K562 (cell line): ENCODE results near the gene MLIP. TPM values are rescaled to one million over a fixed set of nuclear protein-coding genes. Genes with fewer than 3 reads are reported as not detected.

Experiments
- ATAC-seq: fragments of 200-7000 bp; cut with Tn5 transposase; 3 replicates; pipeline ENCODE4 v1.9.1; 2020; ENCODE audit warnings: moderate library complexity
- BruUV-seq: library from RNA; stranded (reverse); fragments of 400-500 nt; replicated peaks from 2 replicates; lab custom pipeline; 2021; lab: Mats Ljungman, UMichigan
- CTCF ChIA-PET: fragments of 300-600 bp; formaldehyde crosslinking; extraction: SDS; loops from one replicate; lab custom pipeline; 2021; ENCODE audit warnings: low intra/inter-chr PET ratio; lab: Yijun Ruan, JAX
- POLR2A ChIA-PET: fragments of 300-600, 350-650 bp; sonication (Branson Sonifier 250); formaldehyde crosslinking; extraction: SDS; loops from one replicate; lab custom pipeline; 2021; ENCODE audit warnings: antibody characterized with exemption, inconsistent platforms; lab: Yijun Ruan, JAX
- DNase-seq, 4 experiments: peaks; one replicate each; pipeline versions ENCODE4 v3.0.0 to v3.0.0-alpha.2; 2011 to 2018; ENCODE audit warnings: low spot score in 3 of 4, mixed read lengths in 3 of 4; ENCODE audit errors: extremely low read depth in 1 of 4
- FAIRE-seq: peaks from 2 replicates; lab custom pipeline; 2011; peaks lifted over from hg19 to GRCh38; lab: Jason Lieb, UNC
- H2AFZ ChIP-seq: 2 replicates; pipeline ENCODE4 v1.6.0; 2011; ENCODE audit warnings: low read depth, low read length, control low read depth, inconsistent platforms
- H3K27ac ChIP-seq: fragments of 200-600 bp; 3 replicates; pipeline ENCODE4 v1.8.0; 2011; ENCODE audit warnings: low read depth, mild to moderate bottlenecking, control low read depth, inconsistent platforms, low read length, moderate library complexity, mixed read lengths; ENCODE audit errors: extremely low read depth
- H3K27me3 ChIP-seq, 2 experiments: fragments of 300-600 bp in 1 of 2; 2 replicates in 1 of 2; 3 replicates in 1 of 2; pipeline versions ENCODE4 v1.6.0 to v1.8.0; 2011; ENCODE audit warnings: inconsistent platforms in 2 of 2, low read length in 2 of 2, mild to moderate bottlenecking in 1 of 2, mixed read lengths in 1 of 2, moderate library complexity in 1 of 2; ENCODE audit not compliant: control insufficient read depth in 2 of 2, insufficient read depth in 2 of 2
- H3K36me3 ChIP-seq: fragments of 300-600 bp; 3 replicates; pipeline ENCODE4 v1.8.0; 2011; ENCODE audit warnings: mild to moderate bottlenecking, low read length, inconsistent platforms; ENCODE audit not compliant: control insufficient read depth, insufficient read depth
- H3K4me1 ChIP-seq, 2 experiments: fragments of 200-600 bp in 1 of 2; replicated peaks in 1 of 2; 2 replicates in 1 of 2; 3 replicates in 1 of 2; pipeline versions ENCODE4 v1.5.1 to v1.8.0; 2011; ENCODE audit warnings: inconsistent platforms in 2 of 2, low read length in 2 of 2, mild to moderate bottlenecking in 1 of 2, mixed read lengths in 1 of 2, moderate library complexity in 1 of 2; ENCODE audit not compliant: control insufficient read depth in 2 of 2, insufficient read depth in 2 of 2
- H3K4me2 ChIP-seq: 2 replicates; pipeline ENCODE4 v1.6.1; 2011; ENCODE audit warnings: low read length, control low read depth, inconsistent platforms, mixed read lengths; ENCODE audit not compliant: insufficient read depth
- H3K4me3 ChIP-seq: fragments of 200-600 bp; sonication (generic), shearing (Covaris generic); 2 replicates; pipeline ENCODE4 v1.5.1; 2016; ENCODE audit warnings: control low read depth, inconsistent platforms
- H3K79me2 ChIP-seq: fragments of 200-600 bp; 3 replicates; pipeline ENCODE4 v1.8.0; 2011; ENCODE audit warnings: low read length, inconsistent platforms; ENCODE audit not compliant: control insufficient read depth, insufficient read depth
- H3K9ac ChIP-seq, 2 experiments: 2 replicates each; pipeline versions ENCODE4 v1.6.0 to v1.6.1; 2011; ENCODE audit warnings: low read depth in 2 of 2, low read length in 2 of 2, control low read depth in 1 of 2, inconsistent platforms in 1 of 2, mild to moderate bottlenecking in 1 of 2, mixed read lengths in 1 of 2; ENCODE audit not compliant: insufficient read depth in 1 of 2
- H3K9me1 ChIP-seq: one replicate; pipeline ENCODE4 v1.6.0; 2011; ENCODE audit warnings: inconsistent platforms, mild to moderate bottlenecking, low read length, moderate library complexity; ENCODE audit not compliant: control insufficient read depth, insufficient read depth
- H3K9me3 ChIP-seq: replicated peaks from 2 replicates; pipeline ENCODE4 v1.5.1; 2011; ENCODE audit warnings: low read depth, low read length, inconsistent platforms; ENCODE audit not compliant: control insufficient read depth, insufficient read depth
- H4K20me1 ChIP-seq: replicated peaks from 2 replicates; pipeline ENCODE4 v1.6.1; 2011; ENCODE audit warnings: low read length, inconsistent platforms, mixed read lengths; ENCODE audit not compliant: control insufficient read depth, insufficient read depth
- BCL6 ChIP-seq: fragments of 250-450 bp; sonication (Bioruptor Pico); IDR thresholded peaks from 2 replicates; pipeline ENCODE4 v1.4.0; 2020
- CBX1 ChIP-seq: sonication (generic); IDR thresholded peaks from 2 replicates; pipeline ENCODE4 v1.6.1; 2016; ENCODE audit warnings: antibody characterized with exemption, low read depth, mild to moderate bottlenecking
- CBX3 ChIP-seq, 2 experiments: IDR thresholded peaks; 1 replicate in 1 of 2; 2 replicates in 1 of 2; pipeline ENCODE4 v1.6.1; 2012; ENCODE audit warnings: inconsistent platforms in 2 of 2, low read length in 2 of 2, borderline replicate concordance in 1 of 2, control low read depth in 1 of 2
- CEBPB ChIP-seq: fragments of 450-650 bp; IDR thresholded peaks from 2 replicates; pipeline ENCODE4 v1.6.1; 2016; ENCODE audit warnings: missing genetic modification characterization, missing compliant biosample characterization
- CHCHD3 ChIP-seq: fragments of 250-450 bp; sonication (Bioruptor Pico); IDR thresholded peaks from 2 replicates; pipeline ENCODE4 v2.1.2; 2022; ENCODE audit warnings: mild to moderate bottlenecking
- DLX4 ChIP-seq: fragments of 250-450 bp; sonication (Bioruptor Pico); IDR thresholded peaks from 2 replicates; pipeline ENCODE4 v1.6.1; 2021; ENCODE audit warnings: mild to moderate bottlenecking
- ELF1 ChIP-seq: fragments of 200-800 bp; sonication (Bioruptor generic); IDR thresholded peaks from 2 replicates; pipeline ENCODE4 v1.6.1; 2016; ENCODE audit warnings: missing genetic modification characterization, missing compliant biosample characterization
- HNRNPLL ChIP-seq: fragments of 200-400 bp; formaldehyde crosslinking; IDR thresholded peaks from 2 replicates; pipeline ENCODE4 v1.6.1; 2017; ENCODE audit warnings: low read length, low read depth, mild to moderate bottlenecking; ENCODE audit not compliant: poor library complexity, severe bottlenecking
- KLF16 ChIP-seq: IDR thresholded peaks from 2 replicates; pipeline ENCODE4 v1.6.1; 2016; ENCODE audit warnings: antibody characterized with exemption
- NCOA2 ChIP-seq, 2 experiments: fragments of 450-650 bp; IDR thresholded peaks; 2 replicates each; pipeline ENCODE4 v1.6.1; 2018; ENCODE audit warnings: mild to moderate bottlenecking in 2 of 2, moderate library complexity in 1 of 2; ENCODE audit not compliant: partially characterized antibody in 2 of 2
- NFATC3 ChIP-seq: fragments of 450-650 bp; IDR thresholded peaks from 2 replicates; pipeline ENCODE4 v1.6.1; 2017; ENCODE audit warnings: mild to moderate bottlenecking
- NUFIP1 ChIP-seq: fragments of 450-650 bp; IDR thresholded peaks from 2 replicates; pipeline ENCODE4 v1.6.1; 2018; ENCODE audit not compliant: partially characterized antibody
- SAP30 ChIP-seq: fragments of 200-600 bp; sonication (generic); IDR thresholded peaks from 2 replicates; pipeline ENCODE4 v1.6.1; 2012; ENCODE audit warnings: borderline replicate concordance, low read depth, mild to moderate bottlenecking, moderate library complexity, low read length, control low read depth, inconsistent platforms; ENCODE audit not compliant: insufficient read depth, poor library complexity, severe bottlenecking
- SMARCC2 ChIP-seq: fragments of 450-650 bp; IDR thresholded peaks from 2 replicates; pipeline ENCODE4 v1.6.1; 2017; ENCODE audit warnings: antibody characterized with exemption, moderate library complexity, mild to moderate bottlenecking, low read depth
- SMC3 ChIP-seq: conservative IDR thresholded peaks from 2 replicates; pipeline ENCODE4 v1.6.1; 2011; ENCODE audit warnings: low read depth, low read length, improper control_type of control experiment; ENCODE audit not compliant: insufficient read depth
- ZNF280B ChIP-seq: fragments of 250-450 bp; sonication (Bioruptor Pico); IDR thresholded peaks from 2 replicates; pipeline ENCODE4 v1.5.1; 2021; ENCODE audit warnings: mild to moderate bottlenecking
- ZNF311 ChIP-seq: fragments of 250-450 bp; sonication (Bioruptor Pico); IDR thresholded peaks from 2 replicates; pipeline ENCODE4 v1.4.0; 2020; ENCODE audit warnings: mild to moderate bottlenecking, moderate library complexity
- ZNF639 ChIP-seq, 2 experiments: fragments of 200-800 bp in 1 of 2; sonication (Bioruptor generic) in 1 of 2; sonication (generic) in 1 of 2; formaldehyde crosslinking in 1 of 2; IDR thresholded peaks in 1 of 2; conservative IDR thresholded peaks in 1 of 2; 2 replicates each; pipeline versions ENCODE4 v1.5.0 to v1.6.1; 2016 to 2020; ENCODE audit warnings: missing compliant biosample characterization in 1 of 2, missing genetic modification characterization in 1 of 2, missing genetic modification reagents in 1 of 2
- ZNF707 ChIP-seq: fragments of 250-450 bp; sonication (Bioruptor Pico); conservative IDR thresholded peaks from 2 replicates; pipeline ENCODE4 v1.8.0; 2022; ENCODE audit warnings: inconsistent platforms, mild to moderate bottlenecking, moderate library complexity
- WGBS: fragments of 100-300 bp; shearing (Covaris generic); methylation state at CpG from one replicate; pipeline ENCODE4 v1.1.6; 2016; ENCODE audit warnings: low coverage, mixed read lengths; ENCODE audit not compliant: insufficient coverage; ENCODE audit errors: missing lambda C conversion rate; 5-methylcytosine and 5-hydroxymethylcytosine counted together
- in situ Hi-C: fragments of 300-500 bp; cut with MboI; formaldehyde crosslinking; loops from 4 replicates; pipeline ENCODE4 v1.15.0; 2018; ENCODE audit warnings: inconsistent platforms, mixed read lengths
- intact Hi-C: fragments of 100-400 bp; cut with micrococcal nuclease; formaldehyde crosslinking; loops from 2 replicates; pipeline ENCODE4 v1.14.2; 2022
- polyA plus RNA-seq, 8 experiments: library from polyadenylated mRNA; depleted of rRNA in 4 of 8; stranded (reverse) in 5 of 8; unstranded in 3 of 8; fragments of >200 nt; fragmentation: Nextera tagmentation in 2 of 8; fragmentation: Illumina TruSeq in 1 of 8; extraction: Ambion mirVana in 2 of 8; extraction: Trizol in 1 of 8; gene quantifications; 2 replicates each; pipeline versions ENCODE4 v1.2.1 to v1.2.3, GENCODE V29; 2011 to 2014; ENCODE audit warnings: inconsistent platforms in 1 of 8, missing spikeins in 1 of 8
- total RNA-seq, 7 experiments: library from RNA; depleted of rRNA in 6 of 7; stranded (reverse); fragments of >200 nt in 6 of 7; fragmentation: Illumina TruSeq in 2 of 7; extraction: Trizol in 2 of 7; gene quantifications; 2 replicates each; pipeline versions ENCODE4 v1.2.1 to v1.2.3, GENCODE V29; 2011 to 2021; ENCODE audit warnings: low replicate concordance in 1 of 7

Gene MLIP
- total and polyA plus RNA-seq, 9 of the 15 experiments (the other 6 are each of a cell fraction or from before 2014, with no cell fraction given), result not detected

- TF ChIP-seq ZNF639 (CRISPR knock-in tag; conservative IDR thresholded peaks at IDR 0.05 in 1 of 2, IDR thresholded peaks at IDR 0.05 in 1 of 2) (no peak), SMC3 (no peak), SAP30 (no peak), ZNF280B (no peak)
- TF ChIP-seq, all 486 proteins: peak for 0
These were observed 93.8 kb downstream of the MLIP start (continued) for GRCh38 chr6:54204921-54205591.

GRCh38 chr6:54206510-54206909 lies 95.3 kb downstream of the MLIP start:
- DNase-seq, result no peak
- H2AFZ ChIP-seq, result no peak overlapping the region
- H3K27ac ChIP-seq, result no peak overlapping the region
- intact Hi-C loops (no loop called here), in situ Hi-C loops (no loop called here)
- no peak for ATAC-seq
- H3K36me3 ChIP-seq, result no peaks in the 10 kb centered on the region
- ChIA-PET CTCF (no interaction called here), POLR2A (no interaction called here)
- no peaks in the 10 kb centered on the region for H3K4me1 ChIP-seq
- H3K79me2 ChIP-seq, result no peaks in the 10 kb centered on the region
- H4K20me1 ChIP-seq, result no peaks in the 10 kb centered on the region
- no peak overlapping the region for H3K4me2 ChIP-seq
- no TSS peak for BruUV-seq
- no peak overlapping the region for H3K9ac ChIP-seq
- FAIRE-seq, result no peak
- no peak overlapping the region for H3K4me3 ChIP-seq
- WGBS, result 0% methylated on average over 2 of the region's 2 CpGs
- no peaks in the 10 kb centered on the region for H3K27me3 ChIP-seq
- no peaks in the 10 kb centered on the region for H3K9me1 ChIP-seq
- no peaks in the 10 kb centered on the region for H3K9me3 ChIP-seq
- no peak for TF ChIP-seq BCL6 (CRISPR knock-in tag)
- TF ChIP-seq ELF1 (tag), result no peak
- no peak for TF ChIP-seq NCOA2 (IDR thresholded peaks at IDR 0.05; ENCODE audit: partially characterized antibody in 2 of 2)
- TF ChIP-seq CBX1, result no peak
- no peak for TF ChIP-seq KLF16
- TF ChIP-seq ZNF707 (CRISPR knock-in tag), result no peak
- no peak for TF ChIP-seq CBX3 (IDR thresholded peaks at IDR 0.05; ENCODE audit: borderline replicate concordance in 1 of 2, low read length in 2 of 2)
- no peak for TF ChIP-seq ZNF311 (CRISPR knock-in tag)
- no peak for TF ChIP-seq CHCHD3 (CRISPR knock-in tag)
- TF ChIP-seq HNRNPLL, result no peak
- TF ChIP-seq SMARCC2, result no peak
- TF ChIP-seq NFATC3, result no peak
- TF ChIP-seq CEBPB (tag), result no peak
- TF ChIP-seq DLX4 (CRISPR knock-in tag), result no peak
- no peak for TF ChIP-seq NUFIP1
